ENCODE measurements around the gene ADAMTSL4. TPM values are rescaled to one million over a fixed set of nuclear protein-coding genes. Genes with fewer than 3 reads are reported as not detected.

Gene ADAMTSL4
- total and polyA plus RNA-seq, 9 donors: 20.2 to 56.0 (median 43.5) TPM

GRCh38 chr1:150546294-150546937 is 2.8 kb upstream of the ADAMTSL4 start:
- no peaks in the 10 kb centered on the region for H3K36me3 ChIP-seq (ENCODE audit: control insufficient read depth, insufficient read depth, low read length)
- no peak for DNase-seq
- 79% methylated on average over 9 of the region's 16 CpGs for WGBS (ENCODE audit: insufficient coverage)
- H3K27ac ChIP-seq (ENCODE audit: low read length): no peak overlapping the region
- peaks cover 2% of the 10 kb centered on the region for H3K27me3 ChIP-seq (ENCODE audit: control insufficient read depth, insufficient read depth, low read length)
- no peaks in the 10 kb centered on the region for H3K9me3 ChIP-seq (replicated peaks; ENCODE audit: control insufficient read depth, low read depth, low read length)
- no peak overlapping the region for H3K4me3 ChIP-seq (ENCODE audit: low read length)
- H3K4me1 ChIP-seq (ENCODE audit: control insufficient read depth, insufficient read depth, low read length): peaks cover 32% of the 10 kb centered on the region

GRCh38 chr1:150548324-150548631 is 930 bp upstream of the ADAMTSL4 start:
- no peaks in the 10 kb centered on the region for H3K9me3 ChIP-seq (replicated peaks; ENCODE audit: control insufficient read depth, low read depth, low read length)
- H3K4me3 ChIP-seq (ENCODE audit: low read length): peak overlapping the region; percentile 51
- peaks cover 2% of the 10 kb centered on the region for H3K27me3 ChIP-seq (ENCODE audit: control insufficient read depth, insufficient read depth, low read length)
- peaks cover 49% of the 10 kb centered on the region for H3K4me1 ChIP-seq (ENCODE audit: control insufficient read depth, insufficient read depth, low read length)
- no peak for DNase-seq
- peaks cover 4% of the 10 kb centered on the region for H3K36me3 ChIP-seq (ENCODE audit: control insufficient read depth, insufficient read depth, low read length)
- WGBS (ENCODE audit: insufficient coverage): no CpG with 5 or more reads among the region's 4 CpGs
- H3K27ac ChIP-seq (ENCODE audit: low read length): peak overlapping the region; percentile 69

DNA sequence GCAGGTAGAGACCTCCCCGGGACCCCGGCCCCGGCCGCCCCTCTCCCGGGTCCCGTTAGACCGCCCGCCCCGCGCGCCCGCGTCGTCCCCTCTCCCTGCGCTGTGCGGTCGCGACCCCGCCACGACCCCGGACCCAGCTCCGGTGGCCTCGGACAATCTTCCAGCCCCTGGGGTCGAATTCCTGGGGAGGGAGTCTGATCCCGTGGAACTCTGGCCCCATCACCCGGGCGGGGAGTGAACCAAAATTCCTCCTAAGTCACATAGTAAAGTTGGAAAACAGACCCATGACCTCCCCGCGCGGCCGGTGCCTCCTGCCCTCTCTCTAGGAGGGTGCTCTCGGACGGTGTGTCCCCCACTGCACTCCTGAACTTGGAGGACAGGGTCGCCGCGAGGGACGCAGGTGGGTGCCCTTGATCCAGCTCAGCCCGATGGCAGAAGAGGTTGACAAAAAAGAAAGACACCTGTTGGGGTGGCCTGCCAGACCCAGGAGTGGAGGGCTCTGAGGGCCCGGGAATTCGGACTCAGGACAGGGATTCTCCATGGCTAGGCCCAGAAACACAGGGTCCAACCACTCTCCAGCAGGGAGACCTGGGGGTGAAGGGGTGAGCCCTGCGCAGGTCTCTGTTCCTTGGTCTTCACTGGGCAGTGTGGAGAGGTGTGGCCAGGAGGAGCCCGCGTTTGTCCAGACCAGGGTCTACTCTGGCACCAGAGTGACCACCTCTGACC is 451 bp downstream of the ADAMTSL4 start:
- 6% methylated on average over 33 of the region's 43 CpGs for WGBS (ENCODE audit: insufficient coverage)
- Histone ChIP-seq H3K9me3 (replicated peaks; ENCODE audit: control insufficient read depth, low read depth, low read length) (no peaks in the 10 kb centered on the region), H3K27me3 (ENCODE audit: control insufficient read depth, insufficient read depth, low read length) (peaks cover 2% of the 10 kb centered on the region), H3K4me3 (ENCODE audit: low read length) (peak overlapping the region; percentile 51), H3K27ac (ENCODE audit: low read length) (peak overlapping the region; percentile 87), H3K4me1 (ENCODE audit: control insufficient read depth, insufficient read depth, low read length) (peaks cover 47% of the 10 kb centered on the region), H3K36me3 (ENCODE audit: control insufficient read depth, insufficient read depth, low read length) (peaks cover 18% of the 10 kb centered on the region)
- DNase-seq: peak; percentile 68

DNA sequence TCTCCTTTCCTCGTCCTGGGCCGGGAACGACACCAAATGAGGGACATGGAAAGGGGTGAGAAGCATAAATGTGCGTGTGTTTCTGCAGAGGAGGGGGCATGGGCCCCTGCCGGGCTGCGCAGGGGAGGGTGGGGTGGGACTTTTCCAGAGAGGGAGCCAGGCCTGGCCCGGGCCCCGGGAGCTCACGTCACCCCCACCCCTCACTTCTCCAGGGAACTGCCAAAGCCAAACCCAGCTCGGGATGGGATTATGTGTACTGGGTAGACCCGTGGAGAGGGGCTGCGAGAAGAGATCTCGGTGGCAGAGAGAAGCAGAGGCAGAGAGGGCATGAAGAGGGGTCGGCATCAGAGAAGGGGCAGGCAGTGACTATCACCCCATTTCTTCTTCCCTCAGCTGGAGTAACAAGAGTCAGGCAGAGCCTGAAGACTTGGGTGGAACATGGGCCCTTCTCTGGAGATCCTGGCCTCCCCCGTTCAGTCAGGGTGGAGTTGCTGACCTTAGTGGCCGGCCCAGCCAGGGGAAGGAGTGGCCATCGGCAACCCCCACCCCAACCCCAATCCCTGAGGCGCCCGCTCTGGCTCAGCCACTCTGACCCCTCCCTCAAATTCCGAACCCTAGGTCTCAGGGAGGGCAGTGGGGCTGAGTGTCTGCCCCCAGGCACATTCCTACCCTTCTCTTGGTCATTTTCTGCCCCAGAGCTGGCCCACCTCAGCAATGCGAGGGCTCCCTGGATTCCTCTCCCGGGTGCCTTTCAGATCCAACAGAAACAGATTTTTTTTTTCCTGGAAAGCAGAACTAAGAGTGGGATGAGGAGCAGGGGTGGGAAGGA is 1.2 kb downstream of the ADAMTSL4 start:
- Histone ChIP-seq H3K27me3 (ENCODE audit: control insufficient read depth, insufficient read depth, low read length) (peaks cover 2% of the 10 kb centered on the region), H3K27ac (ENCODE audit: low read length) (peak overlapping the region; percentile 87), H3K9me3 (replicated peaks; ENCODE audit: control insufficient read depth, low read depth, low read length) (no peaks in the 10 kb centered on the region), H3K4me1 (ENCODE audit: control insufficient read depth, insufficient read depth, low read length) (peaks cover 46% of the 10 kb centered on the region), H3K36me3 (ENCODE audit: control insufficient read depth, insufficient read depth, low read length) (peaks cover 21% of the 10 kb centered on the region), H3K4me3 (ENCODE audit: low read length) (peak overlapping the region; percentile 51)
- WGBS (ENCODE audit: insufficient coverage): 63% methylated on average over 2 of the region's 22 CpGs
- peak; percentile 82 for DNase-seq

DNA sequence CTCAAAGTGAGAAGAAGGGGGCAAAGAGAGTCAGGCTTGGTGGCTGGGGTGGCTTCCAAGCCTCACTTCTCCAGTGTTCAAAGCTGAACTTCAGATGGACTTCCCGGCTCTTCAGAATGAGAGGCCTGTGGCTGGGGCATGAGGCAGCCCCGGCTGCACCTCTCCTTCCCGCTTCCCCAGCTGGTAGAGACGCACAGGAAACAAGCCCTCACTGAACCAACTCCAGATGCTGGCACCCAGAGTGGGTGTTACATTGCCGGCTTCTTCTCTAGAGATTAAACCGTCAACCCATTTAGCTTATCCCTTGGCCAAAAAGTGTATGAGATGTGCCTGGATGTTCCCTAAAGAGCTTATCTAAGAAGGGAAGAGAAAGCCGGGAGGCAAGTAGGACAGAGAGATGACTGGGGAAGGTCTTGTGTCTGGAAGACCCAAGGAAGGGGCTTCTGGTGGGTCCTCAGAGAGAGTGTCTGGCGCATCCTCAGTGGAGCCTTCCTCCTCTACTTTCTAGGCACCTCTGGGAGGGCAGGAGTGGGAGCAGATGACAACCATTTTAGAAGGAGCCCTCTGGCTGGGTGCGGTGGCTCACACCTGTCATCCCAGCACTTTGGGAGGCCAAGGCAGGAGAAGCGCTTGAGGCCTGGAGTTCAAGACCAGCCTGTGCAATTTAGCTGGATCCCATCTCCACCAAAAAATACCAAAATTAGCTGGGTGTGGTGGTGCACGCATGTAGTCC is 2.0 kb downstream of the ADAMTSL4 start:
- peaks cover 29% of the 10 kb centered on the region for H3K36me3 ChIP-seq (ENCODE audit: control insufficient read depth, insufficient read depth, low read length)
- no peak overlapping the region for H3K4me3 ChIP-seq (ENCODE audit: low read length)
- 75% methylated on average over 2 of the region's 11 CpGs for WGBS (ENCODE audit: insufficient coverage)
- H3K4me1 ChIP-seq (ENCODE audit: control insufficient read depth, insufficient read depth, low read length): peaks cover 45% of the 10 kb centered on the region
- H3K27ac ChIP-seq (ENCODE audit: low read length): peak overlapping the region; percentile 87
- no peak for DNase-seq
- H3K27me3 ChIP-seq (ENCODE audit: control insufficient read depth, insufficient read depth, low read length): peaks cover 2% of the 10 kb centered on the region
- no peaks in the 10 kb centered on the region for H3K9me3 ChIP-seq (replicated peaks; ENCODE audit: control insufficient read depth, low read depth, low read length)

DNA sequence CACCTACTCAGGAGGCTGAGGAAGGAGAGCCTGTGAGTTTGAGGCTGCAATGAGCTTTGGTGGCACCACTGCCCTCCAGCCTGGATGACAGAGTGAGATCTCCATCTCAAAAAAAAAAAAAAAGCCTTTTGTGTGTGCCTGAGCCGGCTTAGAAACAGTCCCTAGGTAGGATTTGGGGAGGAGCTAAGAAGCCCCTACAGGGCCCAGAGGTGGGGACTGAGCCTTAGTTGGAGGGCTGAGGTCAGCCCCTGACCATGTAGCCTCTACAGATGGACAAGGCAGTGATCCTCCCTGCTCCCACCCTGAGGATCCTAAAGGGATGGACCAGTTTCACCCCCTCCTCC is 2.5 kb downstream of the ADAMTSL4 start:
- Histone ChIP-seq H3K4me3 (ENCODE audit: low read length) (no peak overlapping the region), H3K4me1 (ENCODE audit: control insufficient read depth, insufficient read depth, low read length) (peaks cover 49% of the 10 kb centered on the region), H3K36me3 (ENCODE audit: control insufficient read depth, insufficient read depth, low read length) (peaks cover 34% of the 10 kb centered on the region), H3K27me3 (ENCODE audit: control insufficient read depth, insufficient read depth, low read length) (peaks cover 2% of the 10 kb centered on the region), H3K9me3 (replicated peaks; ENCODE audit: control insufficient read depth, low read depth, low read length) (no peaks in the 10 kb centered on the region), H3K27ac (ENCODE audit: low read length) (peak overlapping the region; percentile 87)
- no peak for DNase-seq
- WGBS (ENCODE audit: insufficient coverage): 20% methylated on average over 1 of the region's 1 CpG

DNA sequence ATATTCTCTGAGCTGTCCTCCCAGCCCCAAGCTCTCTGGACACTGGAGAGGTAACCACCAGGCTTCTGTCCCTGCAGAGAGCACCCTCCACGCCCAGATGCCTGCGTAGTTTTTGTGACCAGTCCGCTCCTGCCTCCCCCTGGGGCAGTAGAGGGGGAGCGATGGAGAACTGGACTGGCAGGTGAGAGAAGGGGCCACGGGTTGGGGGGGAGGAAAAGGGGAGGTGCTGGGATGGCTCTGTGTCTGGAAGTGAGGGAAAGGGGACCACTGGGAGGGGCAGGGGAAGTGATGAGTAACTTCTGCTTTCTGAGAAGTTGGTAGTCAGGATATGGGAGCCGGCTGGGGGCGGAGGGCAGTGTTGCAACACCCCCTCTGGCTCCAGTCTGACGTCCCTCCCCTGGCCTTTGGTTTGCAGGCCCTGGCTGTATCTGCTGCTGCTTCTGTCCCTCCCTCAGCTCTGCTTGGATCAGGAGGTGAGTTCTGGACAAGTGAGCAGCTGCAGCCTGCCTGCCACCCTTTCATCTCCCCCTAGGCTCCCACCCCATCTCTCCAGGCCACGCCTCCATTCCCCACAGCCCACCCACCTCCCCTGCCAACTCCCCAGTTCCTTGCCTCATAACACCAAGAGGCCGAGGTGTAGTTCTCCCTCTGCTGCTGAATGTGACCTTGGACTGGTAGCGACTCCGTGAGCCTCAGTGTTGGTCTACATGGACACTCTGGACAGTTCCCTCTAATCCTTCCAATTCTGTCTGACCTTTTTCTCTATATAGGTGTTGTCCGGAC is 3.1 kb downstream of the ADAMTSL4 start:
- Histone ChIP-seq H3K9me3 (replicated peaks; ENCODE audit: control insufficient read depth, low read depth, low read length) (no peaks in the 10 kb centered on the region), H3K4me1 (ENCODE audit: control insufficient read depth, insufficient read depth, low read length) (peaks cover 49% of the 10 kb centered on the region), H3K36me3 (ENCODE audit: control insufficient read depth, insufficient read depth, low read length) (peaks cover 39% of the 10 kb centered on the region), H3K27me3 (ENCODE audit: control insufficient read depth, insufficient read depth, low read length) (peaks cover 2% of the 10 kb centered on the region), H3K27ac (ENCODE audit: low read length) (peak overlapping the region; percentile 87), H3K4me3 (ENCODE audit: low read length) (no peak overlapping the region)
- peak; percentile 92 for DNase-seq
- WGBS (ENCODE audit: insufficient coverage): 30% methylated on average over 8 of the region's 13 CpGs

DNA sequence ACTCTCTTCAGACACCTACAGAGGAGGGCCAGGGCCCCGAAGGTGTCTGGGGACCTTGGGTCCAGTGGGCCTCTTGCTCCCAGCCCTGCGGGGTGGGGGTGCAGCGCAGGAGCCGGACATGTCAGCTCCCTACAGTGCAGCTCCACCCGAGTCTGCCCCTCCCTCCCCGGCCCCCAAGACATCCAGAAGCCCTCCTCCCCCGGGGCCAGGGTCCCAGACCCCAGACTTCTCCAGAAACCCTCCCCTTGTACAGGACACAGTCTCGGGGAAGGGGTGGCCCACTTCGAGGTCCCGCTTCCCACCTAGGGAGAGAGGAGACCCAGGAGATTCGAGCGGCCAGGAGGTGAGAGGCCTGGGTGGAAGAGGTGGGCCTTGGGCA is 3.7 kb downstream of the ADAMTSL4 start:
- Histone ChIP-seq H3K9me3 (replicated peaks; ENCODE audit: control insufficient read depth, low read depth, low read length) (no peaks in the 10 kb centered on the region), H3K36me3 (ENCODE audit: control insufficient read depth, insufficient read depth, low read length) (peaks cover 43% of the 10 kb centered on the region), H3K4me1 (ENCODE audit: control insufficient read depth, insufficient read depth, low read length) (peaks cover 49% of the 10 kb centered on the region), H3K27ac (ENCODE audit: low read length) (peak overlapping the region; percentile 76), H3K27me3 (ENCODE audit: control insufficient read depth, insufficient read depth, low read length) (peaks cover 2% of the 10 kb centered on the region), H3K4me3 (ENCODE audit: low read length) (no peak overlapping the region)
- DNase-seq: no peak
- WGBS (ENCODE audit: insufficient coverage): 62% methylated on average over 9 of the region's 12 CpGs

- Histone ChIP-seq H3K4me3 (ENCODE audit: low read length) (no peak overlapping the region), H3K36me3 (ENCODE audit: control insufficient read depth, insufficient read depth, low read length) (peaks cover 49% of the 10 kb centered on the region), H3K27ac (ENCODE audit: low read length) (no peak overlapping the region), H3K4me1 (ENCODE audit: control insufficient read depth, insufficient read depth, low read length) (peaks cover 47% of the 10 kb centered on the region), H3K9me3 (replicated peaks; ENCODE audit: control insufficient read depth, low read depth, low read length) (no peaks in the 10 kb centered on the region), H3K27me3 (ENCODE audit: control insufficient read depth, insufficient read depth, low read length) (peaks cover 2% of the 10 kb centered on the region)
- no peak for DNase-seq
- 78% methylated on average over 15 of the region's 23 CpGs for WGBS (ENCODE audit: insufficient coverage)
Observed at GRCh38 chr1:150553392-150554085, 4.3 kb downstream of the ADAMTSL4 start.
